B cell (primary cell): ENCODE measurements around the gene PRR14. TPM values are rescaled to one million over a fixed set of nuclear protein-coding genes. Genes with fewer than 3 reads are reported as not detected.

Experiments
- ATAC-seq: fragments of 200-7000 bp; cut with Tn5 transposase; one replicate; pipeline ENCODE4 v1.10.0; 2021; ENCODE audit warnings: low read depth, mild to moderate bottlenecking, moderate number of reproducible peaks, moderate library complexity
- CTCF ChIA-PET: fragments of 350-600 bp; sonication (Branson Sonifier 250); formaldehyde crosslinking; loops from one replicate; lab custom pipeline; 2021; ENCODE audit warnings: antibody characterized with exemption, inconsistent platforms; lab: Charles Lee
- POLR2A ChIA-PET: fragments of 350-600 bp; sonication (Branson Sonifier 250); formaldehyde crosslinking; loops from one replicate; lab custom pipeline; 2021; ENCODE audit warnings: antibody characterized with exemption; lab: Charles Lee
- DNase-seq: peaks from one replicate; pipeline ENCODE4 v3.0.0; 2013
- H2AFZ ChIP-seq: 2 replicates; pipeline ENCODE4 v1.6.1; 2012; ENCODE audit warnings: mild to moderate bottlenecking, low read depth, low read length; ENCODE audit not compliant: insufficient read depth, poor library complexity, severe bottlenecking
- H3K27ac ChIP-seq, 2 donors: 1 replicate in 1 of 2; 2 replicates in 1 of 2; pipeline ENCODE4 v1.5.1; 2012 to 2013; ENCODE audit warnings: low read length in 2 of 2, mild to moderate bottlenecking in 2 of 2, moderate library complexity in 1 of 2
- H3K27me3 ChIP-seq, 4 experiments: fragments of 200-600 bp in 1 of 4; sonication (generic) in 1 of 4; replicated peaks in 1 of 4; 1 replicate in 2 of 4; 2 replicates in 2 of 4; pipeline versions ENCODE4 v1.6.1 to v1.7.0; 2013 to 2016; ENCODE audit warnings: low read length in 3 of 4, mild to moderate bottlenecking in 2 of 4, mixed read lengths in 1 of 4, moderate library complexity in 1 of 4; ENCODE audit not compliant: insufficient read depth in 4 of 4, control insufficient read depth in 3 of 4; ENCODE audit errors: control extremely low read depth in 1 of 4
- H3K36me3 ChIP-seq, 2 experiments: replicated peaks in 1 of 2; 1 replicate in 1 of 2; 2 replicates in 1 of 2; pipeline versions ENCODE4 v1.6.1 to v1.7.1; 2013; ENCODE audit warnings: low read length in 1 of 2; ENCODE audit not compliant: insufficient read depth in 2 of 2, control insufficient read depth in 1 of 2; ENCODE audit errors: control extremely low read depth in 1 of 2, extremely low read depth in 1 of 2
- H3K4me1 ChIP-seq, 2 donors: fragments of 200-600 bp in 1 of 2; sonication (generic) in 1 of 2; 1 replicate in 1 of 2; 2 replicates in 1 of 2; pipeline versions ENCODE4 v1.5.1 to v1.6.1; 2013 to 2017; ENCODE audit warnings: low read length in 2 of 2; ENCODE audit not compliant: control insufficient read depth in 2 of 2, insufficient read depth in 2 of 2
- H3K4me2 ChIP-seq: replicated peaks from 2 replicates; pipeline ENCODE3; 2012; ENCODE audit warnings: mild to moderate bottlenecking, low read depth, low read length; ENCODE audit not compliant: poor library complexity, severe bottlenecking
- H3K4me3 ChIP-seq, 5 experiments: fragments of 200-600 bp in 1 of 5; sonication (generic) in 1 of 5; 1 replicate in 3 of 5; 2 replicates in 2 of 5; pipeline versions ENCODE4 v1.5.1 to v1.7.0; 2011 to 2016; ENCODE audit warnings: low read length in 4 of 5, mild to moderate bottlenecking in 4 of 5, low read depth in 2 of 5, control low read depth in 1 of 5, moderate library complexity in 1 of 5; ENCODE audit not compliant: insufficient read depth in 1 of 5; ENCODE audit errors: control extremely low read depth in 1 of 5, extremely low read depth in 1 of 5
- H3K79me2 ChIP-seq: fragments of 200-600 bp; sonication (generic); one replicate; pipeline ENCODE4 v1.6.0; 2016; ENCODE audit warnings: low read length; ENCODE audit not compliant: control insufficient read depth, insufficient read depth
- H3K9ac ChIP-seq: fragments of 200-600 bp; sonication (generic); 2 replicates; pipeline ENCODE4 v1.6.1; 2017; ENCODE audit warnings: mild to moderate bottlenecking, low read length, moderate library complexity
- H3K9me3 ChIP-seq, 3 donors: one replicate each; pipeline versions ENCODE4 v1.6.1 to v1.7.1; 2013; ENCODE audit warnings: low read length in 2 of 3; ENCODE audit not compliant: control insufficient read depth in 2 of 3, insufficient read depth in 1 of 3; ENCODE audit errors: control extremely low read depth in 1 of 3
- H4K20me1 ChIP-seq: 2 replicates; pipeline ENCODE4 v1.6.0; 2012; ENCODE audit warnings: mild to moderate bottlenecking, low read length; ENCODE audit not compliant: insufficient read depth, control insufficient read depth, poor library complexity, severe bottlenecking
- H3K27ac Mint-ChIP-seq: one replicate; pipeline ENCODE4 v1.8.0; 2021; ENCODE audit warnings: mixed read lengths
- H3K27me3 Mint-ChIP-seq: one replicate; pipeline ENCODE4 v1.8.0; 2021; ENCODE audit warnings: mixed read lengths
- H3K4me1 Mint-ChIP-seq: one replicate; pipeline ENCODE4 v1.8.0; 2021; ENCODE audit warnings: mixed read lengths
- H3K4me3 Mint-ChIP-seq: one replicate; pipeline ENCODE4 v1.8.0; 2021; ENCODE audit warnings: mixed read lengths
- H3K9me3 Mint-ChIP-seq: one replicate; pipeline ENCODE4 v1.8.0; 2022; ENCODE audit warnings: mixed read lengths; ENCODE audit not compliant: insufficient read depth
- EZH2 ChIP-seq: IDR thresholded peaks from 2 replicates; pipeline ENCODE4 v1.6.1; 2012; ENCODE audit warnings: borderline replicate concordance, low read depth, mild to moderate bottlenecking, moderate library complexity, low read length; ENCODE audit not compliant: insufficient read depth, poor library complexity, severe bottlenecking
- WGBS: methylation state at CpG from one replicate; pipeline ENCODE4 v1.1.5; 2013; ENCODE audit warnings: missing lambda C conversion rate; ENCODE audit not compliant: insufficient coverage; 5-methylcytosine and 5-hydroxymethylcytosine counted together
- intact Hi-C: fragments of 100-400 bp; cut with micrococcal nuclease; formaldehyde crosslinking; loops from one replicate; pipeline ENCODE4 v1.10.0; 2022
- polyA plus RNA-seq: library from polyadenylated mRNA; depleted of rRNA; stranded (reverse); fragments of >200 nt; gene quantifications from 2 replicates; pipeline ENCODE4 v1.2.3, GENCODE V29; 2012
- total RNA-seq, 2 donors: library from RNA; stranded (reverse); fragments of 120-200 nt in 1 of 2; gene quantifications; 1 replicate in 1 of 2; 2 replicates in 1 of 2; pipeline versions ENCODE4 v1.2.3 to v1.2.4, GENCODE V29; 2013 to 2022
- TF ChIP-seq, protein P1 (sequence below): fragments of 200-600 bp; IDR thresholded peaks from one replicate; pipeline ENCODE4 v1.8.0; 2022; ENCODE audit warnings: antibody characterized with exemption, mild to moderate bottlenecking

The PRR14 gene
- total and polyA plus RNA-seq, 2 donors (not counting 1 experiment from before 2014, with no cell fraction given): 62.4 to 95.8 TPM

- ATAC-seq (no peak), DNase-seq (no peak)
- Histone ChIP-seq H3K4me3 (no peak overlapping the region), H3K9ac (no peak overlapping the region), H4K20me1 (no peaks in the 10 kb centered on the region), H3K27me3 (no peaks in the 10 kb centered on the region), H3K79me2 (peaks cover 12% of the 10 kb centered on the region), H3K4me1 (peaks cover 8% of the 10 kb centered on the region in 2 donors), H3K36me3 (peaks cover 0 to 27% of the 10 kb centered on the region in 2 experiments), H3K27ac (no peak overlapping the region), H3K9me3 (no peaks in the 10 kb centered on the region), H2AFZ (no peak overlapping the region), H3K4me2 (no peak overlapping the region)
- Mint-ChIP-seq H3K27ac (no peak overlapping the region), H3K9me3 (no peaks in the 10 kb centered on the region), H3K27me3 (no peaks in the 10 kb centered on the region), H3K4me3 (no peak overlapping the region), H3K4me1 (peaks cover 7% of the 10 kb centered on the region)
- intact Hi-C loops: no loop called here
- POLR2A ChIA-PET: no interaction called here
- 97% methylated on average over 49 of the region's 49 CpGs for WGBS
- CTCF ChIA-PET: interaction anchor here (2.7 kb wide), 1 partner anchor 10 kb away, joined by 13 read pairs; no protein-coding TSS in a partner anchor
- TF ChIP-seq, protein P1, sequence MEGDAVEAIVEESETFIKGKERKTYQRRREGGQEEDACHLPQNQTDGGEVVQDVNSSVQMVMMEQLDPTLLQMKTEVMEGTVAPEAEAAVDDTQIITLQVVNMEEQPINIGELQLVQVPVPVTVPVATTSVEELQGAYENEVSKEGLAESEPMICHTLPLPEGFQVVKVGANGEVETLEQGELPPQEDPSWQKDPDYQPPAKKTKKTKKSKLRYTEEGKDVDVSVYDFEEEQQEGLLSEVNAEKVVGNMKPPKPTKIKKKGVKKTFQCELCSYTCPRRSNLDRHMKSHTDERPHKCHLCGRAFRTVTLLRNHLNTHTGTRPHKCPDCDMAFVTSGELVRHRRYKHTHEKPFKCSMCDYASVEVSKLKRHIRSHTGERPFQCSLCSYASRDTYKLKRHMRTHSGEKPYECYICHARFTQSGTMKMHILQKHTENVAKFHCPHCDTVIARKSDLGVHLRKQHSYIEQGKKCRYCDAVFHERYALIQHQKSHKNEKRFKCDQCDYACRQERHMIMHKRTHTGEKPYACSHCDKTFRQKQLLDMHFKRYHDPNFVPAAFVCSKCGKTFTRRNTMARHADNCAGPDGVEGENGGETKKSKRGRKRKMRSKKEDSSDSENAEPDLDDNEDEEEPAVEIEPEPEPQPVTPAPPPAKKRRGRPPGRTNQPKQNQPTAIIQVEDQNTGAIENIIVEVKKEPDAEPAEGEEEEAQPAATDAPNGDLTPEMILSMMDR: no peak
Observed at GRCh38 chr16:30604316-30604947, 46.3 kb upstream of the PRR14 start.

DNA sequence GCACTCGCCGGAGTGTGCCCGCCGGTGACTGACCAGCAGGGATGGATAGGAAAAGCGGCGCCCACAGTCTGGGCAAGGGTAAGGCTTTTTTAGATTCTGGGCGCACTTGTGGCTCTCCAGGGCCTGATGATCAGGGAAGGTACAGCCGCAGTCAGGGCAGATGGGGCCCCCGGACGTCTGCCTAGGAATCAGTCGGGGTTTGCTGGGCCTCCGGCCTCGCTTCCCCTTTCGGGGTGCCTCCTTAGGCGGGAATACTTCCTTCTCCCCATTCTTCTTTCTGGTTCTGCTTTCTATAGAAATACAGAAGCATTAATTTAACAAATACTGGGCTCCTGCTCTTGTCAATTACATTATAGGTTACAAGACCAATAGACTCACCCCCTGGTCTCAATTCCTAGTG lies 45.6 kb upstream of the PRR14 start:
- Mint-ChIP-seq H3K9me3 (no peaks in the 10 kb centered on the region), H3K4me1 (peaks cover 8% of the 10 kb centered on the region), H3K27ac (no peak overlapping the region), H3K4me3 (no peak overlapping the region), H3K27me3 (no peaks in the 10 kb centered on the region)
- H3K27ac ChIP-seq: no peak overlapping the region
- no peaks in the 10 kb centered on the region for H3K9me3 ChIP-seq
- intact Hi-C loops: no loop called here
- H2AFZ ChIP-seq: no peak overlapping the region
- DNase-seq: no peak
- ChIA-PET CTCF (interaction anchor here (1.0 kb wide), 1 partner anchor 70 kb away, joined by 3 read pairs; no protein-coding TSS in a partner anchor), POLR2A (no interaction called here)
- H3K79me2 ChIP-seq: peaks cover 18% of the 10 kb centered on the region
- H3K4me1 ChIP-seq: peaks cover 9 to 10% of the 10 kb centered on the region in 2 donors
- H3K4me2 ChIP-seq: no peak overlapping the region
- TF ChIP-seq, protein P1: no peak
- TF ChIP-seq EZH2: no peak
- H3K27me3 ChIP-seq: no peaks in the 10 kb centered on the region
- H3K4me3 ChIP-seq: no peak overlapping the region
- no peaks in the 10 kb centered on the region for H4K20me1 ChIP-seq
- WGBS: 78% methylated on average over 9 of the region's 15 CpGs
- no peak for ATAC-seq
- H3K9ac ChIP-seq: no peak overlapping the region
- H3K36me3 ChIP-seq: peaks cover 0 to 27% of the 10 kb centered on the region in 2 experiments
